ENCODE results near the gene TWSG1. TPM values are rescaled to one million over a fixed set of nuclear protein-coding genes. Genes with fewer than 3 reads are reported as not detected.
"Not testable (repeated sequence)": the region's sequence is repeated elsewhere in the genome, so short reads cannot be mapped to it uniquely, and the experiment has no call there.

The TWSG1 gene
- total RNA-seq, 2 donors from 2014 or later: 9.2 to 19.0 TPM

GRCh38 chr18:9417073-9417851 is 82.7 kb downstream of the TWSG1 start:
- H3K9me3 Mint-ChIP-seq: no peaks in the 10 kb centered on the region
- H3K36me3 Mint-ChIP-seq (ENCODE audit: low read depth): no peaks in the 10 kb centered on the region
- ATAC-seq (replicated peaks): no peak
- peaks cover 3% of the 10 kb centered on the region for H3K27me3 Mint-ChIP-seq
- no peak overlapping the region for H3K4me3 Mint-ChIP-seq
- no peak overlapping the region for H3K27ac Mint-ChIP-seq
- no peaks in the 10 kb centered on the region for H3K4me1 Mint-ChIP-seq

DNA sequence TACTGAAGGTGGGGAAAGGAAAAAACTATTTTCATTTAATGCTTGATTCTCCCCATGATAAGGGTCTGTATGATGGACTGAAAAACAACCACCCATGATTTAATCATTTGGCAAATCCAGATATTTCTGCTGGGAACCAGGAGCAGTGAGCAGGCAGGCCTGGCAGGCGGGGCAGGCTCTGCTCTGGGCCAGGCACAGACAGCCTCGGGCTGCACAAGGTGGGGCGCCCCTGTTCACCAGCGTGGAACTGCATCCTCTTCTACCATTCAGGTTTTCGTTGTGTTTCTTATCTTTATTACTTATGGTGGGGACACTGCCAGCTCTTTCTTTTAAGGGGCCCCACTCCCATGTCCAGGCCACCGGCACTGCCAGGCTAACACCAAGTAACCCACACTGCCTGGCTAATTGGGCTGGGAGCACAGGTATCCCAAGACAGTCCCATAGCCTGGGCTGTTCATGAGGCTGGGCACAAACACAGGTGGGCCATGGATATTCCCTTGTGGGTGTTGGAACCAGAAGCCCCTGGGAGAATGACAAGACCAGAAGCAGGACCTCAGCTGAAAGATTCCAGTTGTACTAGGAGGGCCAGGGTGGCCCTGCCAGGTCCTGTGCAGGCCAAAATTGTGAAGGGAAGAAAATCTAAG is 83.6 kb downstream of the TWSG1 start:
- H3K4me1 Mint-ChIP-seq: no peaks in the 10 kb centered on the region
- no peak overlapping the region for H3K4me3 Mint-ChIP-seq
- no peaks in the 10 kb centered on the region for H3K27me3 Mint-ChIP-seq
- no peaks in the 10 kb centered on the region for H3K36me3 Mint-ChIP-seq (ENCODE audit: low read depth)
- ATAC-seq (replicated peaks): no peak
- no peaks in the 10 kb centered on the region for H3K9me3 Mint-ChIP-seq
- no peak overlapping the region for H3K27ac Mint-ChIP-seq

DNA sequence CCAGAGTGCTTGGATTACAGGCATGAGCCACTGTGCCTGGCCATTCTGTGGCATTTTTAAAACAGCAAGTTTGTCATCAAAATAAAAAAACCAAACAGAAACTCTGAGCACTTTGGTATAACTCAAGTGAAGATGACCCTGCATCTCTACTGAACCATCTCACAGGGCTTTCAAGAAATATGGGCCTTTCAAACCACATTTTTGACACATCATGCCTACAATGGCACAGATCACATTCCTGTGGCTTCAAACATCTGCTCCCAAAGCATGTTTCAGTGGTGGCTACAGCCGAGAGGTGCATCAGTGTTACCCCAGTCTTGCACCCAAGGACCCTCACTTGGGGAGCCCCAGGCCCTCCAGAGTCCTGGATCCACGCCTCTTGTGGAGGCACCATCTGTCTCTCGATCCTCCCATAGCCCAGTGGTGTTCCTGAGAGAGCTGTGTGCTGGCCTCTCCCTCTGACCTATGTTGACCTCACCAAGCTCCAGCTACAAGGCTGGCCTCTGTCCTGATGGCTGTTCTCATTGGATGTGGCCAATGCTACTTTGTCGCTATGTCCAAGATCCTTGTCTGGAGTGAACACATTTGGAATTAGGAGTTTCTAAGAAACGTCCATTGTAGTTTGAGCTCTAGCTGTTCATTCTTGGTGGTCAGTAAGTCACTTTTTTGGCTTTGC is 85.5 kb downstream of the TWSG1 start:
- Mint-ChIP-seq H3K36me3 (ENCODE audit: low read depth) (no peaks in the 10 kb centered on the region), H3K27me3 (no peaks in the 10 kb centered on the region), H3K9me3 (no peaks in the 10 kb centered on the region), H3K27ac (no peak overlapping the region), H3K4me3 (no peak overlapping the region), H3K4me1 (no peaks in the 10 kb centered on the region)
- ATAC-seq (replicated peaks): no peak

GRCh38 chr18:9421096-9421900 is 86.7 kb downstream of the TWSG1 start:
- H3K27me3 Mint-ChIP-seq: no peaks in the 10 kb centered on the region
- H3K9me3 Mint-ChIP-seq: no peaks in the 10 kb centered on the region
- H3K36me3 Mint-ChIP-seq (ENCODE audit: low read depth): no peaks in the 10 kb centered on the region
- H3K4me1 Mint-ChIP-seq: no peaks in the 10 kb centered on the region
- no peak overlapping the region for H3K27ac Mint-ChIP-seq
- no peak for ATAC-seq (replicated peaks)
- H3K4me3 Mint-ChIP-seq: no peak overlapping the region

GRCh38 chr18:9421901-9422327 is 87.3 kb downstream of the TWSG1 start:
- Mint-ChIP-seq H3K4me1 (no peaks in the 10 kb centered on the region), H3K27ac (no peak overlapping the region), H3K9me3 (no peaks in the 10 kb centered on the region), H3K36me3 (ENCODE audit: low read depth) (no peaks in the 10 kb centered on the region), H3K4me3 (no peak overlapping the region), H3K27me3 (no peaks in the 10 kb centered on the region)
- no peak for ATAC-seq (replicated peaks)

DNA sequence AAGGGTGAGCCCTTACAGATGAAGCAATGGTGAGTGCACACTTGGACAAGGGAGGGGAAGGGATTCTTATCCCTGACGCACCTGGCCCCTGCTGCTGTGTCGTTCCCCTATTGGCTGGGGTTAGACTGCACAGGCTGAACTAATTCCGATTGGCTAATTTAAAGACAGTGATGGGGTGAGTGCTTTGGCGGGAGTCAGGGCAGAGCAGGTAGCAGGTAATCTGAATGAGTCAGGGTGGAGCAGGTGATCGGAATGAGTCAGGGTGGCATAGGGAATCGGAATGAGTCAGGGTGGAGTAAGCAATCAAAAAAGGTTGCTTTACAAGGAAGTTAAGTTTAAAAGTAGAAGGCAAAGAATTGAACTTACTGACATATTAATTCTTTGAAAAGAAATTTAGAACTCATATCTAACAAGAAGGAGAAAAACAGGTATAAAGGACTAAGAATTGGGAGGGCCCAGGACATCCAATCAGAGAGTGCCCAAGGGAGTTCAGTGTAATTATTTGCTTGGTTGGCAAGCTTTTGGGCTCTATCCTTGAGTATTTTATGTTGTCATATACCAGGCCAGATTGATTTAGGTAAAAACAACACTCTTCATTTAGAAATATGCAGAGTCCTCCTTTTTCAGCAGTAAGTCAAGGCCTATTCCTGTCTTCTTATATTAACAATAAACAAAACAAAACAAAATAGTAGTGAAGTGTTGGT is 88.4 kb downstream of the TWSG1 start:
- Mint-ChIP-seq H3K9me3 (no peaks in the 10 kb centered on the region), H3K36me3 (ENCODE audit: low read depth) (no peaks in the 10 kb centered on the region), H3K27me3 (no peaks in the 10 kb centered on the region), H3K4me3 (no peak overlapping the region), H3K4me1 (no peaks in the 10 kb centered on the region), H3K27ac (no peak overlapping the region)
- ATAC-seq (replicated peaks): no peak

- H3K9me3 Mint-ChIP-seq; ATAC-seq (replicated peaks); H3K36me3 Mint-ChIP-seq (ENCODE audit: low read depth); H3K4me1 Mint-ChIP-seq; H3K4me3 Mint-ChIP-seq; H3K27ac Mint-ChIP-seq; H3K27me3 Mint-ChIP-seq: not testable (repeated sequence)
These were observed 89.1 kb downstream of the TWSG1 start for GRCh38 chr18:9423648-9424047.

GRCh38 chr18:9424235-9424634 is 89.7 kb downstream of the TWSG1 start:
- H3K36me3 Mint-ChIP-seq (ENCODE audit: low read depth); H3K27ac Mint-ChIP-seq; H3K27me3 Mint-ChIP-seq; H3K4me3 Mint-ChIP-seq; H3K4me1 Mint-ChIP-seq; H3K9me3 Mint-ChIP-seq; ATAC-seq (replicated peaks): not testable (repeated sequence)

- no peak for ATAC-seq (replicated peaks)
- no peaks in the 10 kb centered on the region for H3K4me1 Mint-ChIP-seq
These were observed 92.2 kb downstream of the TWSG1 start for GRCh38 chr18:9426753-9427152.

DNA sequence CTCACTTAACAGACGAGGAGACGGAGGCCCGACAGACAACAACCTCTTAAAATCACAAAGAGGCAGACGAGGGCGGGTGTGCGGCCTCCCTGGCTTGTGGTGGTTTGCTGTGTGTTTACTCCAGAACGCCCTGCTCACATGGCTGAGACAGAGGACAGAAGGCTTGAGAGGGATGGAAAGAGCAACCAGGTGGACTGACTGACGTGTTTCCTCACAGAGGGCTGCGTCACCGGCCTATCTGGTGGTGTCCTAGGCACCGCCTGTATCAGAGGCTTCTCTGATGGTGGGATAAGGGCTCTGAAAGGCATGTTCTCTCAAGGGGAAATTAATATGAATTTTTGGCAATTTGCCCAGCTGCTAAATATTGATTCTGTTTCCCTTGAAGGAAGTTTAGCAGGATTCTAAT is 93.7 kb downstream of the TWSG1 start:
- no peaks in the 10 kb centered on the region for H3K36me3 Mint-ChIP-seq (ENCODE audit: low read depth)
- H3K27me3 Mint-ChIP-seq: peaks cover 7% of the 10 kb centered on the region
- H3K27ac Mint-ChIP-seq: no peak overlapping the region
- no peak for ATAC-seq (replicated peaks)
- no peaks in the 10 kb centered on the region for H3K4me1 Mint-ChIP-seq
- H3K4me3 Mint-ChIP-seq: no peak overlapping the region
- H3K9me3 Mint-ChIP-seq: no peaks in the 10 kb centered on the region

More at GRCh38 chr18:9426753-9427152, 92.2 kb downstream of the TWSG1 start:
- no peak overlapping the region for H3K4me3 Mint-ChIP-seq
- no peak overlapping the region for H3K27ac Mint-ChIP-seq
- H3K9me3 Mint-ChIP-seq: no peaks in the 10 kb centered on the region
- no peaks in the 10 kb centered on the region for H3K36me3 Mint-ChIP-seq (ENCODE audit: low read depth)
- H3K27me3 Mint-ChIP-seq: peaks cover 5% of the 10 kb centered on the region

DNA sequence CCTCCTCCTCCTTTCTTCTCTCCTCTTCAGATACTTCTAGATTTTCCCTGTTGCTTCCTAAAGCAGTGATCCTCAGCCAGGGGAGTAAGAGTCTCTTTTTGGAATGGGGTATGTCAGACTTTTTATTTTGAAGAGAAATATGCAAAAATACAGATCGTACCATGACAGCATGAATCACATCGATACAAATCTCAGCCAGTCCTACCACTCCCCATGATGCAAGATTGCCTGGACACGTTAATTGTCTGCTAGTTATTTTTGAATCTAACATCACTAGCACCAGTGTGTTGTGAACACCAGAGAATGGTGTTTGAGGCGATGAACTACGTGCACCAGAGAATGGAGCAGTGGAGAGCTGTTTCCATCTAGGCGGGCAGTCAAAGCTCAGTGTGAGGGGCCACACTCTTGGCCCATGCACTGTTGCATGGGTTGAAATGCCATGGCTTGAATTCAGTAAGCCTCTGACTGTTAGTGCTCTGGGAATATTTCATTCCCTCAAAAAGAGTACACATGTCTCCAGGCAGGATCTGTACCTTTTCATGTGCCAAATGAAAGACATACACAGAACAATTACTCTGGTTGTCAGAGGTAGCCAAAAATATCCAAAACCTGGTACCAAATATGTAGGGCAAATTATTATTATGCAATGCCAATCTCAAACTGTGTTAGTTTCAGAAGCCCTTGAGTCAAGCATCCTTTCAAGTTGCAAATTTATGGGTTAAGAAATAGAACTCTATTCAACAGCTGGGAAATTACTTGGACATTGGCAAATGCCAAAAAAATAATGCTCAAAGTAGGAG is 94.5 kb downstream of the TWSG1 start:
- no peaks in the 10 kb centered on the region for H3K36me3 Mint-ChIP-seq (ENCODE audit: low read depth)
- no peaks in the 10 kb centered on the region for H3K9me3 Mint-ChIP-seq
- no peak for ATAC-seq (replicated peaks)
- no peak overlapping the region for H3K27ac Mint-ChIP-seq
- H3K27me3 Mint-ChIP-seq: peaks cover 11% of the 10 kb centered on the region
- no peaks in the 10 kb centered on the region for H3K4me1 Mint-ChIP-seq
- H3K4me3 Mint-ChIP-seq: no peak overlapping the region

- Mint-ChIP-seq H3K9me3 (no peaks in the 10 kb centered on the region), H3K4me1 (no peaks in the 10 kb centered on the region)
- ATAC-seq (replicated peaks): no peak
These were observed 95.1 kb downstream of the TWSG1 start for GRCh38 chr18:9429662-9429993.

GRCh38 chr18:9430315-9430714 is 95.7 kb downstream of the TWSG1 start:
- H3K27me3 Mint-ChIP-seq: peaks cover 13% of the 10 kb centered on the region
- not testable (repeated sequence) for ATAC-seq (replicated peaks); H3K36me3 Mint-ChIP-seq (ENCODE audit: low read depth); H3K27ac Mint-ChIP-seq; H3K9me3 Mint-ChIP-seq; H3K4me3 Mint-ChIP-seq; H3K4me1 Mint-ChIP-seq

More at GRCh38 chr18:9429662-9429993, 95.1 kb downstream of the TWSG1 start:
- Mint-ChIP-seq H3K4me3 (no peak overlapping the region), H3K27ac (no peak overlapping the region), H3K27me3 (peaks cover 13% of the 10 kb centered on the region), H3K36me3 (ENCODE audit: low read depth) (no peaks in the 10 kb centered on the region)
